ENCODE results near the gene TOB1. TPM values are rescaled to one million over a fixed set of nuclear protein-coding genes. Genes with fewer than 3 reads are reported as not detected.

Gene TOB1
- polyA plus RNA-seq, 1 donor (not counting 4 experiments of a cell fraction or from before 2014, with no cell fraction given), result 64.4 TPM

DNA sequence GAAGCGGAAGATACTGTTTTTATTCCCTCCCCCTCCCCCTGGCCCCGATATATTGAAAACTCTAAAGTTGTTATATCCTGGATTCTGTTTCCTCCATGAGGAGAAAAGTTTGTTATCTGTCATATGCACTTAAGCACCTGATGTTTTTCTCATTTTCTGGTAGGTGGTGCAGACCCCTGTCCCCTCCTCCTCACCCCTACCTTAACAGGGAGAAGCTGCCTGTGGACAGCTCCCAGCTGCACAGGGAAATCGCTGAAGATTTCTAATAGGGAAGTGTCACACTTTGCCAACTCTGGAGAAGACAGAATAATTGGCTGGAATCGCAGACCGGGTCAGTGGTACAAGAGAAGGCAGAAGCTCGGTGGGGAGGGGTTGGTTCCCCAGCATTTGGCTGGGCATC is 45.3 kb upstream of the TOB1 start:
- H3K36me3 ChIP-seq (ENCODE audit: control insufficient read depth in 2 of 2, extremely low read depth in 1 of 2, insufficient read depth in 2 of 2, low read length in 2 of 2), result no peaks in the 10 kb centered on the region
- H3K4me2 ChIP-seq (ENCODE audit: control insufficient read depth, extremely low read depth, insufficient read depth, low read depth, low read length), result no peak overlapping the region
- H3K4me3 ChIP-seq (ENCODE audit: control insufficient read depth in 2 of 3, extremely low read depth in 1 of 3, insufficient read depth in 2 of 3, low read depth in 1 of 3, low read length in 3 of 3), result no peak overlapping the region
- no peak overlapping the region for H3K27ac ChIP-seq (ENCODE audit: control insufficient read depth, insufficient read depth, low read length)
- dilution Hi-C loops (cut with MboI; ENCODE audit: extremely low pct_ligation_motif_present, low sequenced_read_pairs), result no loop called here
- FAIRE-seq (no peak), DNase-seq (ENCODE audit: low read depth, low spot score) (no peak)
- no peaks in the 10 kb centered on the region for H3K9me3 ChIP-seq (ENCODE audit: control insufficient read depth, low read depth, low read length)
- TF ChIP-seq, protein P1, sequence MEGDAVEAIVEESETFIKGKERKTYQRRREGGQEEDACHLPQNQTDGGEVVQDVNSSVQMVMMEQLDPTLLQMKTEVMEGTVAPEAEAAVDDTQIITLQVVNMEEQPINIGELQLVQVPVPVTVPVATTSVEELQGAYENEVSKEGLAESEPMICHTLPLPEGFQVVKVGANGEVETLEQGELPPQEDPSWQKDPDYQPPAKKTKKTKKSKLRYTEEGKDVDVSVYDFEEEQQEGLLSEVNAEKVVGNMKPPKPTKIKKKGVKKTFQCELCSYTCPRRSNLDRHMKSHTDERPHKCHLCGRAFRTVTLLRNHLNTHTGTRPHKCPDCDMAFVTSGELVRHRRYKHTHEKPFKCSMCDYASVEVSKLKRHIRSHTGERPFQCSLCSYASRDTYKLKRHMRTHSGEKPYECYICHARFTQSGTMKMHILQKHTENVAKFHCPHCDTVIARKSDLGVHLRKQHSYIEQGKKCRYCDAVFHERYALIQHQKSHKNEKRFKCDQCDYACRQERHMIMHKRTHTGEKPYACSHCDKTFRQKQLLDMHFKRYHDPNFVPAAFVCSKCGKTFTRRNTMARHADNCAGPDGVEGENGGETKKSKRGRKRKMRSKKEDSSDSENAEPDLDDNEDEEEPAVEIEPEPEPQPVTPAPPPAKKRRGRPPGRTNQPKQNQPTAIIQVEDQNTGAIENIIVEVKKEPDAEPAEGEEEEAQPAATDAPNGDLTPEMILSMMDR (optimal IDR thresholded peaks at IDR 0.05 in 1 of 3, IDR thresholded peaks at IDR 0.05 in 1 of 3, conservative IDR thresholded peaks at IDR 0.05 in 1 of 3; ENCODE audit: extremely low read depth in 1 of 3, insufficient read depth in 2 of 3, low read length in 3 of 3), result no peak
- TF ChIP-seq EZH2 (IDR thresholded peaks at IDR 0.05; ENCODE audit: low read length), result no peak
- no peaks in the 10 kb centered on the region for H3K27me3 ChIP-seq (ENCODE audit: control insufficient read depth, extremely low read depth, insufficient read depth, low read length)
- H3K4me1 ChIP-seq (ENCODE audit: control insufficient read depth, extremely low read depth, insufficient read depth, low read length), result peaks cover 8% of the 10 kb centered on the region
- H2AFZ ChIP-seq (ENCODE audit: control insufficient read depth, low read length), result no peak overlapping the region
- H3K9me1 ChIP-seq (ENCODE audit: control insufficient read depth, extremely low read depth, insufficient read depth, low read length), result no peaks in the 10 kb centered on the region
- H3K79me2 ChIP-seq (ENCODE audit: control insufficient read depth, insufficient read depth, low read length), result no peaks in the 10 kb centered on the region
- H4K20me1 ChIP-seq (ENCODE audit: control insufficient read depth, extremely low read depth, insufficient read depth, low read length), result no peaks in the 10 kb centered on the region
- H3K9ac ChIP-seq (ENCODE audit: control insufficient read depth, extremely low read depth, insufficient read depth, low read length), result no peak overlapping the region

DNA sequence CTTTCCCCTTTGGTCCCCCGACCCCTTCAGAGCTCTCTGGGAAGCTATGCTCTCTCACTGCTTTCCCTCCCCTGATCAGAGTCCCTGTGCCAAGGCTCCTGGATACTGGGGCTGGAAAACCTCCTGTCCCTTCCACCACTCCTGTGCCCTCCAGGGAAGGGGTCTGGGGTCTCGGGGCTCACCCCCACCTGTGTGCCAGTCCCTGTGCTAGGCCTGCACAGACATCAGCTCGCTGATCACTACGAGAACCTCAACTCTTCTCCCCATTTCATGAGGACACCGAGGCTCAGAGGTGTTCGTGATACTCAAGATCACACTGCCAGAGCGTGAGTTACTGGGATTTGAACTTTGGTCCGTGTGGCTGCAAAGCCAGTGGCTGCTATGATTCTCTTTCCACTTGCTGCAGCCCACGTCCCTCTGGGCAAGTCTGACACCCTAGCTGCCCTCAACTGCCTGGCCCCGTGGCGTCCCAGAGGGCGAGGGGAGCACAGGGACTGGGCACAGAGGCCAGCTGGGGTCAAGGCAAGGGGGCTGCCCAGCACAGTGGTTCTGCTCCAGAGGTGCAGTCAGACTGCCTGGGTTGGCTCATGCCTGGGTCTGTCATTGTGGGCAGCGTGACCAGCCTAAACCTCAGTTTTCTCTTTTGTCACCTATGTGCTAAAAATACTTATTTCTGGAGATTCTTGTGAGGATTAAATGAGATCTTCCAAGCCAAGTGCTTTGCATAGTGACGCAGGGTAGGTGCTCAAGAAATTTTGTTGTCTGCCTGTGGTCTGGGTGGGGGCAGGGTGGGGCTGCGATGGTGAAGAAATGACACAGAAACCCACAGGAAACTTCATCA is 43.8 kb upstream of the TOB1 start:
- Histone ChIP-seq H3K9ac (ENCODE audit: control insufficient read depth, extremely low read depth, insufficient read depth, low read length) (no peak overlapping the region), H3K4me3 (ENCODE audit: control insufficient read depth in 2 of 3, extremely low read depth in 1 of 3, insufficient read depth in 2 of 3, low read depth in 1 of 3, low read length in 3 of 3) (no peak overlapping the region), H4K20me1 (ENCODE audit: control insufficient read depth, extremely low read depth, insufficient read depth, low read length) (no peaks in the 10 kb centered on the region), H3K9me1 (ENCODE audit: control insufficient read depth, extremely low read depth, insufficient read depth, low read length) (no peaks in the 10 kb centered on the region), H3K4me1 (ENCODE audit: control insufficient read depth, extremely low read depth, insufficient read depth, low read length) (peaks cover 18% of the 10 kb centered on the region), H3K36me3 (ENCODE audit: control insufficient read depth in 2 of 2, extremely low read depth in 1 of 2, insufficient read depth in 2 of 2, low read length in 2 of 2) (no peaks in the 10 kb centered on the region), H2AFZ (ENCODE audit: control insufficient read depth, low read length) (no peak overlapping the region), H3K4me2 (ENCODE audit: control insufficient read depth, extremely low read depth, insufficient read depth, low read depth, low read length) (no peak overlapping the region), H3K9me3 (ENCODE audit: control insufficient read depth, low read depth, low read length) (no peaks in the 10 kb centered on the region), H3K27ac (ENCODE audit: control insufficient read depth, insufficient read depth, low read length) (no peak overlapping the region), H3K79me2 (ENCODE audit: control insufficient read depth, insufficient read depth, low read length) (no peaks in the 10 kb centered on the region), H3K27me3 (ENCODE audit: control insufficient read depth, extremely low read depth, insufficient read depth, low read length) (no peaks in the 10 kb centered on the region)
- DNase-seq (ENCODE audit: low read depth, low spot score), result no peak
- dilution Hi-C loops (cut with MboI; ENCODE audit: extremely low pct_ligation_motif_present, low sequenced_read_pairs), result no loop called here
- FAIRE-seq, result no peak
- TF ChIP-seq, protein P1 (optimal IDR thresholded peaks at IDR 0.05 in 1 of 3, IDR thresholded peaks at IDR 0.05 in 1 of 3, conservative IDR thresholded peaks at IDR 0.05 in 1 of 3; ENCODE audit: extremely low read depth in 1 of 3, insufficient read depth in 2 of 3, low read length in 3 of 3), result no peak
- no peak for TF ChIP-seq EZH2 (IDR thresholded peaks at IDR 0.05; ENCODE audit: low read length)
